GM04504 (cell line): ENCODE measurements around the gene NPAS3.

Experiments
- DNase-seq: peaks from one replicate; pipeline ENCODE4 v3.0.0-alpha.2; 2012; ENCODE audit warnings: low read depth

NPAS3 gene

GRCh38 chr14:33799705-33800570 is 861.3 kb downstream of the NPAS3 start:
- DNase-seq: no peak

GRCh38 chr14:33800735-33801163 is 862.1 kb downstream of the NPAS3 start:
- no peak for DNase-seq

- no peak for DNase-seq
Measured at GRCh38 chr14:33802737-33803136, 864.1 kb downstream of the NPAS3 start.

GRCh38 chr14:33805593-33805992 is 866.9 kb downstream of the NPAS3 start:
- DNase-seq: no peak

GRCh38 chr14:33806905-33807304 is 868.2 kb downstream of the NPAS3 start:
- DNase-seq: no peak

GRCh38 chr14:33808187-33808586 is 869.5 kb downstream of the NPAS3 start:
- no peak for DNase-seq

- DNase-seq: no peak
Measured at GRCh38 chr14:33809396-33809981, 870.8 kb downstream of the NPAS3 start.

- DNase-seq: no peak
Measured at GRCh38 chr14:33810308-33810707, 871.6 kb downstream of the NPAS3 start.

GRCh38 chr14:33811721-33812120 is 873.0 kb downstream of the NPAS3 start:
- no peak for DNase-seq

GRCh38 chr14:33812181-33812580 is 873.5 kb downstream of the NPAS3 start:
- DNase-seq: no peak

GRCh38 chr14:33812601-33813000 is 873.9 kb downstream of the NPAS3 start:
- no peak for DNase-seq

GRCh38 chr14:33814010-33814409 is 875.3 kb downstream of the NPAS3 start:
- DNase-seq: no peak

- DNase-seq: no peak
Measured at GRCh38 chr14:33833706-33834465, 895.2 kb downstream of the NPAS3 start.

GRCh38 chr14:33834466-33835260 is 896.0 kb downstream of the NPAS3 start:
- no peak for DNase-seq

GRCh38 chr14:33835261-33835655 is 896.6 kb downstream of the NPAS3 start:
- no peak for DNase-seq

- no peak for DNase-seq
Measured at GRCh38 chr14:33835677-33836076, 897.0 kb downstream of the NPAS3 start.

GRCh38 chr14:33836203-33836899 is 897.7 kb downstream of the NPAS3 start:
- DNase-seq: no peak

GRCh38 chr14:33836900-33837577 is 898.4 kb downstream of the NPAS3 start:
- DNase-seq: no peak

- DNase-seq: no peak
Measured at GRCh38 chr14:33837943-33838683, 899.4 kb downstream of the NPAS3 start.
